Measurements from ENCODE around the gene NBPF6.
"Not testable (repeated sequence)": the region's sequence is repeated elsewhere in the genome, so short reads cannot be mapped to it uniquely, and the experiment has no call there.

DNA sequence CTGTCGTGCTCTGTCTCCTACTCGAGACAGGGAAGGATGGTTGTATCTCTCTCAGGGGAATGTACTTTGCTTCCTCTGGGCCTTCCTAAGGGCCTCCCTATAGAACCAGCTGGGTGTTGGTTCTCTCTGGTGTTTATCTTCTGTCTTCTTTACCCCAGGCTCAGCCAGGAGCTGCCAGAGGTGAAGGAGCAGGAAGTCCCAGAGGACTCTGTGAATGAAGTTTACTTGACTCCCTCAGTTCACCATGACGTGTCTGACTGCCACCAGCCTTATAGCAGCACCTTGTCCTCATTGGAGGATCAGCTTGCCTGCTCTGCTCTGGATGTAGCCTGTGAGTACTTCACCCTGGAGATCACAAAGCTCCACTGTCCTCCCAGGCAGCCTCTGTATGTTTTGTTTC is 11.6 kb downstream of the NBPF6 start:
- TF ChIP-seq, protein P1, sequence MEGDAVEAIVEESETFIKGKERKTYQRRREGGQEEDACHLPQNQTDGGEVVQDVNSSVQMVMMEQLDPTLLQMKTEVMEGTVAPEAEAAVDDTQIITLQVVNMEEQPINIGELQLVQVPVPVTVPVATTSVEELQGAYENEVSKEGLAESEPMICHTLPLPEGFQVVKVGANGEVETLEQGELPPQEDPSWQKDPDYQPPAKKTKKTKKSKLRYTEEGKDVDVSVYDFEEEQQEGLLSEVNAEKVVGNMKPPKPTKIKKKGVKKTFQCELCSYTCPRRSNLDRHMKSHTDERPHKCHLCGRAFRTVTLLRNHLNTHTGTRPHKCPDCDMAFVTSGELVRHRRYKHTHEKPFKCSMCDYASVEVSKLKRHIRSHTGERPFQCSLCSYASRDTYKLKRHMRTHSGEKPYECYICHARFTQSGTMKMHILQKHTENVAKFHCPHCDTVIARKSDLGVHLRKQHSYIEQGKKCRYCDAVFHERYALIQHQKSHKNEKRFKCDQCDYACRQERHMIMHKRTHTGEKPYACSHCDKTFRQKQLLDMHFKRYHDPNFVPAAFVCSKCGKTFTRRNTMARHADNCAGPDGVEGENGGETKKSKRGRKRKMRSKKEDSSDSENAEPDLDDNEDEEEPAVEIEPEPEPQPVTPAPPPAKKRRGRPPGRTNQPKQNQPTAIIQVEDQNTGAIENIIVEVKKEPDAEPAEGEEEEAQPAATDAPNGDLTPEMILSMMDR (IDR thresholded peaks at IDR 0.05): not testable (repeated sequence)
- TF ChIP-seq POLR2A (IDR thresholded peaks at IDR 0.05): not testable (repeated sequence)

All from Peyer's patch (tissue), 4 donors.